ENCODE measurements around the gene HMGCS1. TPM values are rescaled to one million over a fixed set of nuclear protein-coding genes. Genes with fewer than 3 reads are reported as not detected.

Gene HMGCS1
- total RNA-seq, 1 donor from 2014 or later, result 160 TPM

DNA sequence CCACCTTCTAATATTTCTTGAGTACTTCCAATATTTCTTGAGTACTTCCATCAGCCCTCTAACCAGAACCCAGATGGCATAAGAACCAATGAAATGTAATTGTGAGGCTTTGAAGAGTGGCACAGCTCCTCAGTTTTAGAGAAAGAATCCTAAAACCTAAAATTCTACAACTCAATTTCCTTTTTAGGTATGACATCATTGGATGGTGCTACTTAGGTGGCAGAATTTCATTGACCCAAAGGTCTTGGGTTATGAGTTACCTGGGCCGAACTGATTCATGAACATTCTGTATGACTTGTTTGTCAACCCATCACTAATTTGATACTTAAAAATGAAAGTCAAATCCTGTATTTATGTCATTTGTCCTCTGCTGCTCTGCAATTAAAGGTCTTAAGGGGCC lies 13.1 kb downstream of the HMGCS1 start:
- no peak for ATAC-seq (ENCODE audit: low read depth)
- H3K27me3 Mint-ChIP-seq, result no peaks in the 10 kb centered on the region
- intact Hi-C loops (cut with micrococcal nuclease), result no loop called here
- peaks cover 85% of the 10 kb centered on the region for H3K36me3 Mint-ChIP-seq (ENCODE audit: low read depth)
- DNase-seq, result no peak
- no peak overlapping the region for H3K4me3 Mint-ChIP-seq
- H3K27ac Mint-ChIP-seq, result no peak overlapping the region
- CTCF ChIA-PET, result interaction anchor here (0.9 to 1.4 kb wide), 2 partner anchors 14 to 184 kb away, joined by 4 to 6 read pairs; partner anchors contain the start of genes HMGCS1 and TMEM267
- H3K9me3 Mint-ChIP-seq, result no peaks in the 10 kb centered on the region
- peaks cover 35% of the 10 kb centered on the region for H3K4me1 Mint-ChIP-seq
- POLR2A ChIA-PET, result interaction anchor here (0.8 kb wide), 1 partner anchor 184 kb away, joined by 4 read pairs; the partner anchor contains the start of gene TMEM267
- TF ChIP-seq, protein P1, sequence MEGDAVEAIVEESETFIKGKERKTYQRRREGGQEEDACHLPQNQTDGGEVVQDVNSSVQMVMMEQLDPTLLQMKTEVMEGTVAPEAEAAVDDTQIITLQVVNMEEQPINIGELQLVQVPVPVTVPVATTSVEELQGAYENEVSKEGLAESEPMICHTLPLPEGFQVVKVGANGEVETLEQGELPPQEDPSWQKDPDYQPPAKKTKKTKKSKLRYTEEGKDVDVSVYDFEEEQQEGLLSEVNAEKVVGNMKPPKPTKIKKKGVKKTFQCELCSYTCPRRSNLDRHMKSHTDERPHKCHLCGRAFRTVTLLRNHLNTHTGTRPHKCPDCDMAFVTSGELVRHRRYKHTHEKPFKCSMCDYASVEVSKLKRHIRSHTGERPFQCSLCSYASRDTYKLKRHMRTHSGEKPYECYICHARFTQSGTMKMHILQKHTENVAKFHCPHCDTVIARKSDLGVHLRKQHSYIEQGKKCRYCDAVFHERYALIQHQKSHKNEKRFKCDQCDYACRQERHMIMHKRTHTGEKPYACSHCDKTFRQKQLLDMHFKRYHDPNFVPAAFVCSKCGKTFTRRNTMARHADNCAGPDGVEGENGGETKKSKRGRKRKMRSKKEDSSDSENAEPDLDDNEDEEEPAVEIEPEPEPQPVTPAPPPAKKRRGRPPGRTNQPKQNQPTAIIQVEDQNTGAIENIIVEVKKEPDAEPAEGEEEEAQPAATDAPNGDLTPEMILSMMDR (IDR thresholded peaks at IDR 0.05), result no peak

DNA sequence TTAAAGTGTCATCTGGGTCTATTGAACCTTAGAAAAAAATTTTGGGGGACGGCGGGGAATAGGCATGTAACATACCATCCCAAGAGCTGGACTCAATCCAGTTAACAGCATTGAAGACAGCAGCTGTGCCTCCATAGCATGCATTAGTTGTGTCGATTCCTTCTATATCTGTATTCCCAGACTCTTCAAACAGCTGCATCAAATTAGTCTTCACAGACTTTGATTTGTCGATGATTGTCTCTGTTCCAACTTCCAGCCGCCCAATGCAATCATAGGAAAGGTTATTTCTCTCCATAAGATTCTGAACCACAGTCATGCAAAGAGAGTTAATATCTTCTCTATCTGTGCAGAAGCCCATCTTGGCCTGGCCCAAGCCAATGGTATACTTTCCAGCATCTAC lies 14.8 kb downstream of the HMGCS1 start:
- Mint-ChIP-seq H3K4me1 (peaks cover 23% of the 10 kb centered on the region), H3K27ac (no peak overlapping the region), H3K4me3 (no peak overlapping the region), H3K9me3 (no peaks in the 10 kb centered on the region), H3K27me3 (no peaks in the 10 kb centered on the region), H3K36me3 (ENCODE audit: low read depth) (peaks cover 92% of the 10 kb centered on the region)
- DNase-seq, result no peak
- no peak for ATAC-seq (ENCODE audit: low read depth)
- POLR2A ChIA-PET, result interaction anchor here (0.6 to 1.4 kb wide), 2 partner anchors 14 to 21 kb away, joined by 5 to 6 read pairs; partner anchors contain the start of gene HMGCS1
- CTCF ChIA-PET, result no interaction called here
- intact Hi-C loops (cut with micrococcal nuclease), result no loop called here
- TF ChIP-seq, protein P1 (IDR thresholded peaks at IDR 0.05), result no peak

DNA sequence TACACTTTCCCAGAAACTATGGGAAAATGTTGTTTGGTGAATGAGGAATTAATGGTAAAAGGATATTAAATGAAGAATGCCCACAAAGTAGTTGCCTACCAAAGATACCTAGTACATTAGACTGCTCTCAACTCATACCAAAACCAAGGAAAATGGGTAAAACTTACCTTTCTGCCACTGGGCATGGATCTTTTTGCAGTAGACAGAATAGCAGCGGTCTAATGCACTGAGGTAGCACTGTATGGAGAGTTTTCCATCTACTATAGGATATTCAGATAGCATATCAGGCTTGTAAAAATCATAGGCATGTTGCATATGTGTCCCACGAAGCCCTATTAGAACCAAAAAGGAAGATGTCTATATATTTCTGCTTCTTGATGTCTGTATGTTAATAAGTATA lies 16.4 kb downstream of the HMGCS1 start:
- CTCF ChIA-PET, result no interaction called here
- no peak overlapping the region for H3K27ac Mint-ChIP-seq

DNA sequence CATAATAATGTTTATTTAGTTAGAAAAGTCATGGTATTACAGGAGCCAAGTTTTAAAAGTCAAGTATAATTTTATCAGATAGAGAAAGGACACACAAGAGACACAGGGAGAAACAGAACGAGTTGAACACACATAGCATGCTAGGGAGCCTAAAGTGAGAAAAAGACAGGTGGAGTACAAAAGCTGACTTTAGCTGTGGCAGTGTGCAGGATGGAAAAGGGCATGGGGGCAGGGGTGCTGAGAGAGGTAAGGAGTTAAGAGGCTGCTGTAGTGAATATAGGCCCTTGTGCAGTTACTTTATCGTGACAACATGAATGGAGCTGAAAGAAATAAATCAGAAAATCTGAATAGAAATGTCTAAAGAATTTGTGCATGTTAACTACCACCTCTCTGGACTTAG lies 18.0 kb downstream of the HMGCS1 start:
- H3K4me3 Mint-ChIP-seq, result no peak overlapping the region

More for the DNA sequence above, 16.4 kb downstream of the HMGCS1 start:
- no peak for DNase-seq
- intact Hi-C loops (cut with micrococcal nuclease), result no loop called here
- Mint-ChIP-seq H3K4me1 (peaks cover 9% of the 10 kb centered on the region), H3K27me3 (no peaks in the 10 kb centered on the region), H3K4me3 (no peak overlapping the region), H3K36me3 (ENCODE audit: low read depth) (peaks cover 93% of the 10 kb centered on the region), H3K9me3 (no peaks in the 10 kb centered on the region)
- no peak for ATAC-seq (ENCODE audit: low read depth)
- POLR2A ChIA-PET, result no interaction called here
- TF ChIP-seq, protein P1 (IDR thresholded peaks at IDR 0.05), result no peak

DNA sequence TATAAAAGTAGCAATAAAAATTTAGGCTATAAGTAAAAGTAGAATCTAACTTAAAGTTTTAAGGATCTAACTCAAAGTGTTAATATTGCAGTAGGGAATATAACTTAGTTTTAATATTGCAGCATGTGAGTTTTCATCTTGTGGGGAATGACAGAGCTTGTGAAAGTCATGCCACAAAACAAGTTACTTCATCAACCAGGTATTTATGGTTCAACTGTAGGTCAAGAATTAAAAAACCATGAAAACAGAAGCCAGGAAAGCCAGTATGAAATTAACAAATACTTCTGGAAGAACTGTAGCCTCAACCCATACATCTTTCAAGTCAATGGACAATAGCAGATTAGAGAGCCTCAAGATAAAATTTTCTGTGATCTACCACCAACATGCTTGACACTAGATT lies 19.0 kb downstream of the HMGCS1 start:
- DNase-seq (no peak), ATAC-seq (ENCODE audit: low read depth) (no peak)
- peaks cover 92% of the 10 kb centered on the region for H3K36me3 Mint-ChIP-seq (ENCODE audit: low read depth)
- POLR2A ChIA-PET, result interaction anchor here (1.2 kb wide), 1 partner anchor 190 kb away, joined by 4 read pairs; the partner anchor contains the start of gene TMEM267
- CTCF ChIA-PET, result no interaction called here
- no peak overlapping the region for H3K27ac Mint-ChIP-seq
- no peaks in the 10 kb centered on the region for H3K27me3 Mint-ChIP-seq
- H3K9me3 Mint-ChIP-seq, result no peaks in the 10 kb centered on the region
- H3K4me1 Mint-ChIP-seq, result no peaks in the 10 kb centered on the region
- intact Hi-C loops (cut with micrococcal nuclease), result loop anchor here (2.0 kb wide), 1 partner anchor 19 kb away; the partner anchor contains the start of gene HMGCS1
- H3K4me3 Mint-ChIP-seq, result no peak overlapping the region
- TF ChIP-seq, protein P1 (IDR thresholded peaks at IDR 0.05), result no peak

More for the DNA sequence above, 18.0 kb downstream of the HMGCS1 start:
- Mint-ChIP-seq H3K27me3 (no peaks in the 10 kb centered on the region), H3K4me1 (no peaks in the 10 kb centered on the region), H3K27ac (no peak overlapping the region), H3K36me3 (ENCODE audit: low read depth) (peaks cover 93% of the 10 kb centered on the region), H3K9me3 (no peaks in the 10 kb centered on the region)
- ATAC-seq (ENCODE audit: low read depth) (no peak), DNase-seq (no peak)
- ChIA-PET CTCF (interaction anchor here (1.0 kb wide), 1 partner anchor 386 kb away, joined by 3 read pairs; no protein-coding TSS in a partner anchor), POLR2A (no interaction called here)
- TF ChIP-seq, protein P1 (IDR thresholded peaks at IDR 0.05), result no peak
- intact Hi-C loops (cut with micrococcal nuclease), result loop anchor here (2.0 kb wide), 1 partner anchor 18 kb away; the partner anchor contains the start of gene HMGCS1
